Neutrophil (primary cell): ENCODE measurements around the gene PLEKHG4B.
"Not testable (repeated sequence)": the region's sequence is repeated elsewhere in the genome, so short reads cannot be mapped to it uniquely, and the experiment has no call there.

Experiments
- H3K27ac ChIP-seq: fragments of 200-600 bp; sonication (generic); 2 replicates; pipeline ENCODE4 v1.5.1; 2016; ENCODE audit warnings: mild to moderate bottlenecking, moderate library complexity
- H3K27me3 ChIP-seq: fragments of 200-600 bp; sonication (generic); 2 replicates; pipeline ENCODE4 v1.6.0; 2016; ENCODE audit warnings: mild to moderate bottlenecking
- H3K36me3 ChIP-seq: fragments of 200-600 bp; sonication (generic); 2 replicates; pipeline ENCODE4 v1.5.1; 2017
- H3K4me1 ChIP-seq, 2 experiments: fragments of 200-600 bp in 1 of 2; sonication (generic) in 1 of 2; 1 replicate in 1 of 2; 2 replicates in 1 of 2; pipeline versions ENCODE4 v1.5.1 to v1.6.1; 2013 to 2016; ENCODE audit warnings: low read depth in 1 of 2, low read length in 1 of 2, mild to moderate bottlenecking in 1 of 2, moderate library complexity in 1 of 2; ENCODE audit not compliant: control insufficient read depth in 1 of 2, insufficient read depth in 1 of 2
- H3K4me3 ChIP-seq, 2 experiments: fragments of 200-600 bp in 1 of 2; sonication (generic) in 1 of 2; 1 replicate in 1 of 2; 2 replicates in 1 of 2; pipeline ENCODE4 v1.5.1; 2013 to 2016; ENCODE audit warnings: low read depth in 1 of 2, low read length in 1 of 2, mild to moderate bottlenecking in 1 of 2, moderate library complexity in 1 of 2
- H3K9me3 ChIP-seq: fragments of 200-600 bp; sonication (generic); 2 replicates; pipeline ENCODE4 v1.5.1; 2016
- CTCF ChIP-seq: fragments of 200-600 bp; sonication (generic); IDR thresholded peaks from 2 replicates; pipeline ENCODE4 v1.5.1; 2016; ENCODE audit warnings: antibody characterized with exemption

PLEKHG4B gene

GRCh38 chr5:91556-92263, at the start of gene PLEKHG4B:
Gene PLEKHG4B (plus strand): TSS chr5:92168. CDS start chr5:92232, 64 bp downstream.
- H3K9me3 ChIP-seq = no peaks in the 10 kb centered on the region
- TF ChIP-seq CTCF = no peak
- H3K4me3 ChIP-seq = no peak within 1 kb of the TSS
- H3K27ac ChIP-seq = no peak within 1 kb of the TSS
- peaks cover 76% of the 10 kb centered on the region for H3K27me3 ChIP-seq
- no peaks in the 10 kb centered on the region for H3K36me3 ChIP-seq
- H3K4me1 ChIP-seq = no peaks in the 10 kb centered on the region

GRCh38 chr5:42250-42649, 49.7 kb upstream of the PLEKHG4B start:
- no peak for TF ChIP-seq CTCF
- Histone ChIP-seq H3K27ac (no peak overlapping the region), H3K36me3 (no peaks in the 10 kb centered on the region), H3K4me1 (no peaks in the 10 kb centered on the region), H3K9me3 (no peaks in the 10 kb centered on the region), H3K27me3 (peaks cover 57% of the 10 kb centered on the region), H3K4me3 (no peak overlapping the region)

- Histone ChIP-seq H3K36me3 (no peaks in the 10 kb centered on the region), H3K27me3 (peaks cover 58% of the 10 kb centered on the region), H3K4me1 (no peaks in the 10 kb centered on the region), H3K9me3 (no peaks in the 10 kb centered on the region), H3K4me3 (no peak overlapping the region), H3K27ac (no peak overlapping the region)
- no peak for TF ChIP-seq CTCF
These were observed 43.8 kb upstream of the PLEKHG4B start for GRCh38 chr5:48192-48591.

GRCh38 chr5:49530-49929, 42.4 kb upstream of the PLEKHG4B start:
- H3K4me1 ChIP-seq, H3K4me3 ChIP-seq, H3K9me3 ChIP-seq, H3K27ac ChIP-seq, H3K36me3 ChIP-seq: not testable (repeated sequence)
- peaks cover 71% of the 10 kb centered on the region for H3K27me3 ChIP-seq

GRCh38 chr5:49953-50544, 41.9 kb upstream of the PLEKHG4B start:
- Histone ChIP-seq H3K27ac (no peak overlapping the region), H3K4me1 (no peaks in the 10 kb centered on the region), H3K4me3 (no peak overlapping the region), H3K36me3 (no peaks in the 10 kb centered on the region), H3K27me3 (peaks cover 73% of the 10 kb centered on the region), H3K9me3 (no peaks in the 10 kb centered on the region)
- no peak for TF ChIP-seq CTCF

GRCh38 chr5:50724-51499, 41.1 kb upstream of the PLEKHG4B start:
- Histone ChIP-seq H3K27ac (no peak overlapping the region), H3K9me3 (no peaks in the 10 kb centered on the region), H3K4me3 (no peak overlapping the region), H3K36me3 (no peaks in the 10 kb centered on the region), H3K27me3 (peaks cover 76% of the 10 kb centered on the region), H3K4me1 (no peaks in the 10 kb centered on the region)
- no peak for TF ChIP-seq CTCF
